ENCODE data around the gene MAPK13. TPM values are rescaled to one million over a fixed set of nuclear protein-coding genes. Genes with fewer than 3 reads are reported as not detected.

Gene MAPK13
- total RNA-seq, 1 donor from 2014 or later, result 34.7 TPM

DNA sequence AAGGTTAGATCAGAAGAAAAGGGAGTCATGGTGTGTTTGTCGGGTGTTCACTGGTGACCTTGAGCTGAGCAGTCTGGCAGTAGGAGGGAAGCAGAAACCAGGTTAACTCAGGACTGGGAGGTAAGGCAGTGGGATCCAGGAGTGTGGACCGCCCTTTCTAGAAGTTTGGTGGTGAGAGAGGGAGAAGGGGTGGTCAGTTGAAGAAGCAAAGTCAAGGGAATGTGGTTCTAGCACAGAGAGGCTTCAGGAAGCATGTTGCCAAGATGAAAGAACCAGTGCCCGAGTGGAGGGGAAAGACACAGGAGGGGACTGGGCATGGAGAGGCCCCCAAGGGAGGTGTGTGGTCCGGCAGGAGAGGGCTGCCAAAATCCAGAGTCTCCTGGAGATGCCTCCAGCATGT lies 3.6 kb downstream of the MAPK13 start:
- Mint-ChIP-seq H3K27me3 (ENCODE audit: low read depth) (no peaks in the 10 kb centered on the region), H3K4me1 (ENCODE audit: low read depth) (peaks cover 23% of the 10 kb centered on the region), H3K9me3 (no peaks in the 10 kb centered on the region), H3K27ac (no peak overlapping the region), H3K4me3 (ENCODE audit: low read depth) (no peak overlapping the region), H3K36me3 (ENCODE audit: low read depth) (peaks cover 36% of the 10 kb centered on the region)
- no peak for DNase-seq (ENCODE audit: low spot score)
- intact Hi-C loops (cut with micrococcal nuclease), result loop anchor here (5.0 to 10.0 kb wide), 2 partner anchors 33 to 551 kb away; no protein-coding TSS in a partner anchor

DNA sequence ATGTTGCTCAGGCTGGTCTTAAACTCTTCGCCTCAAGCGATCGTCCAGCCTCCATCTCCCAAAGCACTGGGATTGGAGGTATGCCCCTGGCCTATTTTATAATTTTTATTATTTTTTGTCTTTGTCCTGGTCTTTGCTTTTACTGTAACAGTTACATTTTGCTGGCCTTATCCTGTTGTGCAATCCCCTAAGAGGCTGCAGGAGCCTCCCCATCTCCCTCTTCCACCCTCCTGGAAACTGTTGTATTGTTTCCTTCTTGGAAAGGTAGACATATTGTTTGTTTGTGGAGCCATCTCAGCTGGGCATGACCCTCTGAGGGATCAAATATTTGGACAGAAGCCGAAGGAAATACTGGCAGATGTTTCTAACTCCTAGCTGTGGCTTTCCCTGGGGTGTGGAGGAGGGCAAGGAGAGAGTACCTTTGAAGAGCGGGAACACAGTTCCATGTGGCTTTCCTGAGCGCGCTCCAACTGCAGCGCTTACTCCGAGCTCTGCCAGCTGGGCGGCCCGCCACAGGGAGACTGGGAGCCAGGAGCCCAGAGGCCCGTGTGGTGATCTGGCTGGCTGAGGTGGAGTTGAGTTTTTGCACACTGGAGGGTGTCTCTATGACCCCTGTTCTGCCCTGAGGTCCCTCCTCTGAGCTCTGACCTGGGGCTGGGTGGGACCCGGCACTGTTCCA lies 4.9 kb downstream of the MAPK13 start:
- no peak overlapping the region for H3K27ac Mint-ChIP-seq

DNA sequence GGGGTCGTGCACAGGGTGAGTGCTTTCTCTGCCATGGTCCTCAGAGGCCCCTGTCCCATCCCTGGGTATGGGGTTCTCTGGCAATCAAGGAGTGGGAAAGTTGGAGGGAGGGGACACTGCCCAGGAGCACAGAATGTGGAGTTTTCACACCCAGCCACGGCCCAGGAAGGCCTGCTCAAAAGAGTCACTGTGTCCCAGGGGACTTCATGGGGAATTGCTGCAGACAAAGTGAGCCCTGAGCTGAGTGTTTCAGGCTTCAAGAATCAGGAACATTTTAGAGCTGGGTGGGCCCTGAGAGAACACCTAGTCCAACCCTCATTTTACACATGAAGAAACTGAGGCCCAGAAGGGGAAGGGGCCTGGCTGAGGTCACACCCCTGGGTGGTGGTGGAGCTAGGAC lies 5.7 kb downstream of the MAPK13 start:
- no peak for DNase-seq (ENCODE audit: low spot score)
- no peak overlapping the region for H3K4me3 Mint-ChIP-seq (ENCODE audit: low read depth)
- peaks cover 45% of the 10 kb centered on the region for H3K36me3 Mint-ChIP-seq (ENCODE audit: low read depth)
- H3K27ac Mint-ChIP-seq, result no peak overlapping the region
- intact Hi-C loops (cut with micrococcal nuclease), result loop anchor here (10.0 kb wide), 1 partner anchor 549 kb away; no protein-coding TSS in a partner anchor
- H3K9me3 Mint-ChIP-seq, result no peaks in the 10 kb centered on the region
- no peaks in the 10 kb centered on the region for H3K27me3 Mint-ChIP-seq (ENCODE audit: low read depth)
- H3K4me1 Mint-ChIP-seq (ENCODE audit: low read depth), result peaks cover 31% of the 10 kb centered on the region

More for the DNA sequence above, 4.9 kb downstream of the MAPK13 start:
- no peaks in the 10 kb centered on the region for H3K27me3 Mint-ChIP-seq (ENCODE audit: low read depth)
- intact Hi-C loops (cut with micrococcal nuclease), result loop anchor here (10.0 kb wide), 1 partner anchor 550 kb away; no protein-coding TSS in a partner anchor
- DNase-seq (ENCODE audit: low spot score), result no peak
- H3K9me3 Mint-ChIP-seq, result no peaks in the 10 kb centered on the region
- no peak overlapping the region for H3K4me3 Mint-ChIP-seq (ENCODE audit: low read depth)
- peaks cover 41% of the 10 kb centered on the region for H3K36me3 Mint-ChIP-seq (ENCODE audit: low read depth)
- H3K4me1 Mint-ChIP-seq (ENCODE audit: low read depth), result peaks cover 25% of the 10 kb centered on the region

DNA sequence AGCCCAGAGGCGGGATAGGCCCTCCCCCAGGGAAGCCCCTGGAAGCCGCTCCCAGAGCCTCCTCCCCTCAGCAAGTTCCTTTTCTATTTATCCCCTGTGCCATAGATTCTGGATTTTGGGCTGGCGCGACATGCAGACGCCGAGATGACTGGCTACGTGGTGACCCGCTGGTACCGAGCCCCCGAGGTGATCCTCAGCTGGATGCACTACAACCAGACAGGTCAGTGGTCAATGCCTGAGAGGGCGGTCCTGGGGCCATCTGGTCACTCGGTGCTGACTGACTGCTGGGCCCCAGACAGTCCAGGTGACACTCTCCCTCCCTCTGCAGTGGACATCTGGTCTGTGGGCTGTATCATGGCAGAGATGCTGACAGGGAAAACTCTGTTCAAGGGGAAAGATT lies 6.2 kb downstream of the MAPK13 start:
- no peak for DNase-seq (ENCODE audit: low spot score)
- no peaks in the 10 kb centered on the region for H3K9me3 Mint-ChIP-seq
- no peak overlapping the region for H3K4me3 Mint-ChIP-seq (ENCODE audit: low read depth)
- peaks cover 47% of the 10 kb centered on the region for H3K36me3 Mint-ChIP-seq (ENCODE audit: low read depth)
- H3K27me3 Mint-ChIP-seq (ENCODE audit: low read depth), result no peaks in the 10 kb centered on the region
- H3K4me1 Mint-ChIP-seq (ENCODE audit: low read depth), result peaks cover 32% of the 10 kb centered on the region
- no peak overlapping the region for H3K27ac Mint-ChIP-seq
- intact Hi-C loops (cut with micrococcal nuclease), result loop anchor here (10.0 kb wide), 1 partner anchor 548 kb away; no protein-coding TSS in a partner anchor

DNA sequence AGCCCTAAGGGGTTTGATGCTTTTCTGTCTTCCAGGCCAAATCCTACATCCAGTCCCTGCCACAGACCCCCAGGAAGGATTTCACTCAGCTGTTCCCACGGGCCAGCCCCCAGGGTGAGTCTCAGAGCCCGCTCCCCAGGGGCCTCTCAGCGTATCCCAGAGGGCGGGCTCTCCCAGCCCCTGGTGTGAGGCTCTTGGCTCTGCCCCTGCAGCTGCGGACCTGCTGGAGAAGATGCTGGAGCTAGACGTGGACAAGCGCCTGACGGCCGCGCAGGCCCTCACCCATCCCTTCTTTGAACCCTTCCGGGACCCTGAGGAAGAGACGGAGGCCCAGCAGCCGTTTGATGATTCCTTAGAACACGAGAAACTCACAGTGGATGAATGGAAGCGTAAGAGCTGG lies 8.4 kb downstream of the MAPK13 start:
- intact Hi-C loops (cut with micrococcal nuclease), result loop anchor here (10.0 kb wide), 1 partner anchor 546 kb away; no protein-coding TSS in a partner anchor

DNA sequence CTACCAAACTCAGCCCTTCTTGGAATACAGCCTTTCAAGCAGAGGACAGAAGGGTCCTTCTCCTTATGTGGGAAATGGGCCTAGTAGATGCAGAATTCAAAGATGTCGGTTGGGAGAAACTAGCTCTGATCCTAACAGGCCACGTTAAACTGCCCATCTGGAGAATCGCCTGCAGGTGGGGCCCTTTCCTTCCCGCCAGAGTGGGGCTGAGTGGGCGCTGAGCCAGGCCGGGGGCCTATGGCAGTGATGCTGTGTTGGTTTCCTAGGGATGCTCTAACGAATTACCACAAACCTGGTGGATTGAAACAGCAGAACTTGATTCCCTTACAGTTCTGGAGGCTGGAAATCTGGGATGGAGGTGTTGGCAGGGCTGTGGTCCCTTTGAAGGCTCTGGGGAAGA lies 9.1 kb downstream of the MAPK13 start:
- Mint-ChIP-seq H3K4me3 (ENCODE audit: low read depth) (no peak overlapping the region), H3K27ac (no peak overlapping the region), H3K4me1 (ENCODE audit: low read depth) (peaks cover 13% of the 10 kb centered on the region), H3K36me3 (ENCODE audit: low read depth) (peaks cover 34% of the 10 kb centered on the region), H3K9me3 (no peaks in the 10 kb centered on the region), H3K27me3 (ENCODE audit: low read depth) (no peaks in the 10 kb centered on the region)
- intact Hi-C loops (cut with micrococcal nuclease), result loop anchor here (10.0 kb wide), 1 partner anchor 545 kb away; no protein-coding TSS in a partner anchor
- DNase-seq (ENCODE audit: low spot score), result no peak

More for the DNA sequence above, 8.4 kb downstream of the MAPK13 start:
- peaks cover 38% of the 10 kb centered on the region for H3K36me3 Mint-ChIP-seq (ENCODE audit: low read depth)
- peaks cover 14% of the 10 kb centered on the region for H3K4me1 Mint-ChIP-seq (ENCODE audit: low read depth)
- no peak overlapping the region for H3K4me3 Mint-ChIP-seq (ENCODE audit: low read depth)
- no peaks in the 10 kb centered on the region for H3K27me3 Mint-ChIP-seq (ENCODE audit: low read depth)
- DNase-seq (ENCODE audit: low spot score), result no peak
- no peak overlapping the region for H3K27ac Mint-ChIP-seq
- no peaks in the 10 kb centered on the region for H3K9me3 Mint-ChIP-seq

DNA sequence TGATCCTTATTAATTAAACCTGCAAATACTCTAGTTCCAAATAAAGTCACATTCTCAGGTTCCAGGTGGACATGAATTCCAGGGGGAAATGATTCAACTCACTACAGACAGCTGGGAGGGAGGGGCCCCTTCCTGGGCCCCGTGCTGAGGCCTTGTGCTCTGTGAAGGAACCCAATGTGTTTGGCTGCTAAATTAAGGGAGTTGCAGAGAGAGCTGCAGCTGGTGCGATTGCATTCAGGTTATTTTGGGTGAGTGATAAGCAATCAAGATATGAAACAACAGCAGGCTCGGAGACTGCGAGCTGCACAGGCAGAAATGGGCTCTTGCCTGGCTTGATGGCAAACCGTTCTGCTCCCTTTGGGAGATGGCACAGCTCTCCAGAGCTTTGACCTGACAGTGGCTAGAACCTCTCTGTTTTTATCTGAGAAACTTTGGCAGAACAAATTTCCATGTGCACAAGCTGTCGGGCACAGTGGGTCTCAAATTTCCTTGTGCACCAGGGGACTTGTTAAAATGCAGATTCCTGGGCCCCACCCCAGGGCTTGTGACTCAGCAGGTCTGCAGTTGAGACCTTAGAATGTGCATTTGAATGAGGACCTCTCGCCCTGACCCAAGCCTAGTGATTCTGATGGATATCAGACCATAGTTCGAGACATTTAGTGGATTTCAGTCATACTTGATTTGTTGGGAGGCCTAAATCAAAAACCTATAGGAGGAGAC lies 9.8 kb downstream of the MAPK13 start:
- Mint-ChIP-seq H3K9me3 (no peaks in the 10 kb centered on the region), H3K4me3 (ENCODE audit: low read depth) (no peak overlapping the region), H3K27me3 (ENCODE audit: low read depth) (no peaks in the 10 kb centered on the region), H3K36me3 (ENCODE audit: low read depth) (peaks cover 32% of the 10 kb centered on the region), H3K27ac (no peak overlapping the region), H3K4me1 (ENCODE audit: low read depth) (peaks cover 13% of the 10 kb centered on the region)
- intact Hi-C loops (cut with micrococcal nuclease), result loop anchor here (10.0 kb wide), 1 partner anchor 545 kb away; no protein-coding TSS in a partner anchor
- DNase-seq (ENCODE audit: low spot score), result no peak

DNA sequence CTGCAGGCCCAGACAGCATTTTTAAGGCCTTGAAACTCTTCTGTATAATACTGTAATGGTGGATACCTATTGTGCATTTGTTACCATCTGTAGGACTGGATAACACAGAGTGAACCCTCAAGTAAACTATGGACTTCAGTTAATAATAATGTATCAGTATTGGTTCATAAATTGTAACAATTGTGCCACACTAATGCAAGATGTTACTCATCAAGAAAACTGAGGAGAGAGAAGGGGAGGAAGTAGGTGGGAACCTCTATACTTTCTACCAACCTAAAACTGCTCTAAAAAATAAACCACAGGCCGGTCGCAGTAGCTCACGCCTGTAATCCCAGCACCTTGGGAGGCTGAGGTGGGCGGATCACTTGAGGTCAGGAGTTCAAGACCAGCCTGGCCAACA lies 10.8 kb downstream of the MAPK13 start:
- intact Hi-C loops (cut with micrococcal nuclease), result no loop called here
- H3K9me3 Mint-ChIP-seq, result no peaks in the 10 kb centered on the region

DNA sequence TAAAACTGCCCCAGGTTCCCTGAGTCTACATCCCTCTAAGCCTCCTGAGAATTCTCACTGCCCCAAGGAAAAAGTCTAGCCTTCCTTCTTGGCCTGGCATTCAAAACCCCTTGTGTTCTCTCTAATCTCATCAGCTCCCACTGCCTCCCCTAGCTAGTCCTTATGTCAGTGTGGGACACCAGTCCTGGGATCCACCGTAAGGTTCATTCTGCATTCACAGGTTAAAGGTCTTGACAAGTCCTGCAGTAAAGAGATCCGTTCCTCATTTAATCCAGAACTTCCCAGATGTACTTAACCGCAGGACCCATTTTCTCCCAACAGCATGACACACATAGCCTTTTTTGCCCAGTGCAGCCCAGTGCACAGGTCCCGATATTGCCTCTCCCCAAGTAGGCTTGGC lies 11.6 kb downstream of the MAPK13 start:
- H3K27me3 Mint-ChIP-seq (ENCODE audit: low read depth), result no peaks in the 10 kb centered on the region
- H3K9me3 Mint-ChIP-seq, result no peaks in the 10 kb centered on the region
- H3K4me3 Mint-ChIP-seq (ENCODE audit: low read depth), result no peak overlapping the region
- no peak for DNase-seq (ENCODE audit: low spot score)
- H3K36me3 Mint-ChIP-seq (ENCODE audit: low read depth), result peaks cover 19% of the 10 kb centered on the region
- peaks cover 17% of the 10 kb centered on the region for H3K4me1 Mint-ChIP-seq (ENCODE audit: low read depth)
- H3K27ac Mint-ChIP-seq, result no peak overlapping the region
- intact Hi-C loops (cut with micrococcal nuclease), result no loop called here

More for the DNA sequence above, 10.8 kb downstream of the MAPK13 start:
- no peak overlapping the region for H3K4me3 Mint-ChIP-seq (ENCODE audit: low read depth)
- H3K27me3 Mint-ChIP-seq (ENCODE audit: low read depth), result no peaks in the 10 kb centered on the region
- H3K4me1 Mint-ChIP-seq (ENCODE audit: low read depth), result peaks cover 13% of the 10 kb centered on the region
- DNase-seq (ENCODE audit: low spot score), result no peak
- H3K36me3 Mint-ChIP-seq (ENCODE audit: low read depth), result peaks cover 24% of the 10 kb centered on the region
- H3K27ac Mint-ChIP-seq, result no peak overlapping the region

DNA sequence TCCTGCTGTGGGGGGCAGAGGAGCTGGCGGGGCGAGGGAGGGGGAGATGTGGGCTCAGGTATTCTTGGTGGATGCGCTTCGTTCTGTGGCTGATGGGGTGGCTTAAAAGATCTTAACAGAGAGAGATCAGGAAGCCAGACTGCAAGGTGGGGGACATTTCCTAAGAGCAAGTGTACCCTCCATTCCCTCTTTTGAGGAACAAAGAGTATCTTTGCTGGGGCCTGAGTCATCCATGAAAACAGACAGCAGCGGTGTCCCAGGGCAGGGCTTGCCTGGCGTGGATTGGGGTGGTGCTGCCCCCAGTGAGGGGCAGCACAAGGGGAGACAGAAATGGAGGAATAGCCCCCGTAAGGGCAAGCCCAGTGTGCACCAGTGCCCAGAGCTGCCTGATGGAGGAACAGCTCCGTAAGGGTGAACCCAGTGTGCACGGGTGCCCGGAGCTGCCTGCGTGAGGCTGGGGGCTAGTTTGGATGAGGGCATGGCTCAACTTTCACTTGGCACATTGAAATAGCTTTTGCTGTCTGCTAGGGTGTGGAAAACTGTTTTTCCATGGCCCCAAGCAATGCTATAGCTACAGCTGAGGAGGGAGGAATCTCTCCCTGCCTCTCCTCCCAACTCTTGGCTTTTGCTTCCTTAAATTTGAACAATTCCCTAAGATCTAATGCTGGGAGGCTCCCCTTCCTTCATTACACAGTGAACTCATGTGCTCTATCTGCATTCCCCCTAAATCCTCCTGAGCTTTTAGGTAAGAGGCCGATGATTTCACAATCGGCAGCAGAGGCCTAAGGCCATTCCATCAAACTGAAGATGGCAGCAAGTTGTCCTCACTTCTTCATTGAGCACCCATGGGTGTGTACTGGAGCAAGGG lies 12.9 kb downstream of the MAPK13 start:
- H3K27ac Mint-ChIP-seq, result no peak overlapping the region
- DNase-seq (ENCODE audit: low spot score), result no peak
- peaks cover 20% of the 10 kb centered on the region for H3K36me3 Mint-ChIP-seq (ENCODE audit: low read depth)
- no peak overlapping the region for H3K4me3 Mint-ChIP-seq (ENCODE audit: low read depth)
- peaks cover 21% of the 10 kb centered on the region for H3K4me1 Mint-ChIP-seq (ENCODE audit: low read depth)
- intact Hi-C loops (cut with micrococcal nuclease), result no loop called here
- no peaks in the 10 kb centered on the region for H3K27me3 Mint-ChIP-seq (ENCODE audit: low read depth)
- peaks cover under 1% of the 10 kb centered on the region for H3K9me3 Mint-ChIP-seq

DNA sequence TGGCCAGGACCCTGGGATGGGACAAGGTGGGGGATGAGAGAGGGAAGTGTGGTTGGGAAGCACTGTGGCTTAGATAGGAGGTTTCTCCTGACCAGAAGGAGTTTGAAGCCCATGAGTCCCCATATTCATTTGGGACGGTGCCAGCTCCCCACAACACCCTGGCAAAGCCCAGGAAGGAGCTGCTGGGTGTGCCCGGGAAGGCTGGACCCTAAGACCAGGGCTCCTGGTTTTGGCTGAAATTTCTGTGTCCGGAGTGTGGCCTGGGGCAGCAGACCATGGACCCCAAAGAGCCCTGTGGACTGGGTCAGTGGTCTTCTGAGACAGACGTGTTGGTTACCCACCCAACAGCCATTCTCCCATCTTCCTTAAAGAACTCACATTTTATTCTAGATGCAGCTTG lies 15.2 kb downstream of the MAPK13 start:
- Mint-ChIP-seq H3K4me1 (ENCODE audit: low read depth) (peaks cover 19% of the 10 kb centered on the region), H3K27ac (no peak overlapping the region), H3K4me3 (ENCODE audit: low read depth) (no peak overlapping the region), H3K36me3 (ENCODE audit: low read depth) (peaks cover 12% of the 10 kb centered on the region), H3K9me3 (peaks cover 4% of the 10 kb centered on the region), H3K27me3 (ENCODE audit: low read depth) (no peaks in the 10 kb centered on the region)
- no peak for DNase-seq (ENCODE audit: low spot score)
- intact Hi-C loops (cut with micrococcal nuclease), result no loop called here

DNA sequence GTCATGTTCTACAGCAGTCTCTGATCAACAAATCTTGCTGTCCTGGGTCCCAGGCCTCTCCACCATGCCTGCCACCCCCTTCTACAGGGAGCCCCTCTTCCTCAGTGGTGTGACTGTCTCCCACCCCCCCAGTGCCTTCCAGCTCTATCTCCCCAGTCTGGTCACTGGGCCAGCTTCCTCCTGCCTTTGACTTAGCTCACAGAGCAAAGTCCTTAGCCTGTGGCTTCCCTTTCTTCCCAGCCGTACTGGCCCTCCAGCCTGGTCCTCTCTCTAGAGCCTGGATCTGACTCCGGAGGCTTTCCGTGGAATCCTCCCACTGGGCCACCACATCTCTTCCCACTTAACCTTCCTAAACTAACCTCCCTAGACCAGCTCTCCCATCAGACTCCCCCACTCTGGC lies 17.0 kb downstream of the MAPK13 start:
- intact Hi-C loops (cut with micrococcal nuclease), result no loop called here
- Mint-ChIP-seq H3K27me3 (ENCODE audit: low read depth) (no peaks in the 10 kb centered on the region), H3K27ac (no peak overlapping the region), H3K4me3 (ENCODE audit: low read depth) (no peak overlapping the region), H3K36me3 (ENCODE audit: low read depth) (peaks cover 3% of the 10 kb centered on the region), H3K9me3 (peaks cover 4% of the 10 kb centered on the region), H3K4me1 (ENCODE audit: low read depth) (peaks cover 16% of the 10 kb centered on the region)
- no peak for DNase-seq (ENCODE audit: low spot score)
